SK-N-SH treated with all-trans-retinoic acid at 6 μM for 48 hours (cell line): Measurements from ENCODE around the gene STEAP4.

Experiments
- ARNTL ChIP-seq: fragments of 450-650 bp; formaldehyde crosslinking; IDR thresholded peaks from 2 replicates; pipeline ENCODE4 v1.5.0; 2020; ENCODE audit warnings: low read depth, mild to moderate bottlenecking, moderate library complexity, borderline replicate concordance
- ESRRG ChIP-seq: fragments of 250-450 bp; sonication (Bioruptor Pico); IDR thresholded peaks from 2 replicates; pipeline ENCODE4 v1.6.1; 2021; ENCODE audit warnings: mild to moderate bottlenecking
- PATZ1 ChIP-seq: fragments of 250-450 bp; sonication (Bioruptor Pico); IDR thresholded peaks from 2 replicates; pipeline ENCODE4 v1.8.0; 2020; ENCODE audit warnings: mild to moderate bottlenecking, moderate library complexity, borderline replicate concordance
- SNAI2 ChIP-seq: fragments of 250-450 bp; sonication (Bioruptor Pico); IDR thresholded peaks from 2 replicates; pipeline ENCODE4 v1.5.0; 2020; ENCODE audit warnings: mild to moderate bottlenecking, moderate library complexity
- TCF4 ChIP-seq: fragments of 250-450 bp; sonication (Bioruptor Pico); IDR thresholded peaks from 2 replicates; pipeline ENCODE4 v1.8.0; 2021; ENCODE audit warnings: mild to moderate bottlenecking, moderate library complexity, borderline replicate concordance
- TOX ChIP-seq: fragments of 250-450 bp; sonication (Bioruptor Pico); IDR thresholded peaks from 2 replicates; pipeline ENCODE4 v1.8.0; 2021; ENCODE audit warnings: mild to moderate bottlenecking, moderate library complexity, borderline replicate concordance
- ZFP3 ChIP-seq: fragments of 250-450 bp; sonication (Bioruptor Pico); IDR thresholded peaks from 2 replicates; pipeline ENCODE4 v1.5.0; 2020; ENCODE audit warnings: mild to moderate bottlenecking, moderate library complexity
- ZNF565 ChIP-seq: fragments of 450-650 bp; formaldehyde crosslinking; conservative IDR thresholded peaks from 2 replicates; pipeline ENCODE4 v1.5.0; 2020; ENCODE audit warnings: low read depth, mild to moderate bottlenecking, moderate library complexity

- TF ChIP-seq SNAI2 (CRISPR knock-in tag) (no peak), TCF4 (CRISPR knock-in tag) (no peak), ARNTL (CRISPR knock-in tag) (no peak), ZNF565 (no peak), ESRRG (CRISPR knock-in tag) (no peak), PATZ1 (CRISPR knock-in tag) (no peak), TOX (CRISPR knock-in tag) (no peak), ZFP3 (no peak)
These were observed 23.1 kb upstream of the STEAP4 start for GRCh38 chr7:88329532-88330463.
